ENCODE measurements around the gene TCTN1.

DNA sequence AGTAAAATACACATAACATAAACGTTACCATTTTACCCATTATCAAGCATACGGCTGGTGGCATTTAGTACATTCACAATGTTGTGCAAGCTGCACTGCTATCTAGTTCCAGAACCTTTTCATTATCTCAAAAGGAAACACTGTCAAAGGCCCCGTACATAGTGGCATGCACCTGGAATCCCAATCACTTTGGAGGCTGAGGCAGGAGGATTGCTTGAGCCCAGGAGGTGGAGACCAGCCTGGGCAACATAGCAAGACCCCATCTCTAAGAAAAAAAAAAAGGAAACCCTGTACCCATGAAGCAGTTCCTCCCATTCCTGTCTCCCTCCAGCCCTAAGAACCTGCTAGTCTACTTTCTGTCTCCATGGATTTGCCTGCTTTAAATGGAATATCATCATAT lies 82.4 kb downstream of the TCTN1 start:
- TF ChIP-seq EP300 (IDR thresholded peaks at IDR 0.05): no peak
- TF ChIP-seq POLR2A (IDR thresholded peaks at IDR 0.05): no peak
- TF ChIP-seq, protein P1, sequence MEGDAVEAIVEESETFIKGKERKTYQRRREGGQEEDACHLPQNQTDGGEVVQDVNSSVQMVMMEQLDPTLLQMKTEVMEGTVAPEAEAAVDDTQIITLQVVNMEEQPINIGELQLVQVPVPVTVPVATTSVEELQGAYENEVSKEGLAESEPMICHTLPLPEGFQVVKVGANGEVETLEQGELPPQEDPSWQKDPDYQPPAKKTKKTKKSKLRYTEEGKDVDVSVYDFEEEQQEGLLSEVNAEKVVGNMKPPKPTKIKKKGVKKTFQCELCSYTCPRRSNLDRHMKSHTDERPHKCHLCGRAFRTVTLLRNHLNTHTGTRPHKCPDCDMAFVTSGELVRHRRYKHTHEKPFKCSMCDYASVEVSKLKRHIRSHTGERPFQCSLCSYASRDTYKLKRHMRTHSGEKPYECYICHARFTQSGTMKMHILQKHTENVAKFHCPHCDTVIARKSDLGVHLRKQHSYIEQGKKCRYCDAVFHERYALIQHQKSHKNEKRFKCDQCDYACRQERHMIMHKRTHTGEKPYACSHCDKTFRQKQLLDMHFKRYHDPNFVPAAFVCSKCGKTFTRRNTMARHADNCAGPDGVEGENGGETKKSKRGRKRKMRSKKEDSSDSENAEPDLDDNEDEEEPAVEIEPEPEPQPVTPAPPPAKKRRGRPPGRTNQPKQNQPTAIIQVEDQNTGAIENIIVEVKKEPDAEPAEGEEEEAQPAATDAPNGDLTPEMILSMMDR (IDR thresholded peaks at IDR 0.05): no peak
- no peak for TF ChIP-seq POLR2AphosphoS5 (IDR thresholded peaks at IDR 0.05)

All from gastroesophageal sphincter (tissue), 3 donors.